GM12864 (cell line): ENCODE results near the gene PRR14.
A peak's percentile ranks its signal among the peaks of the same experiment; 100 is the strongest.

Experiments used
- DNase-seq: peaks from one replicate; pipeline ENCODE4 v3.0.0-alpha.2; 2011; ENCODE audit warnings: low read depth
- H3K4me3 ChIP-seq: 2 replicates; pipeline ENCODE4 v1.5.1; 2011; ENCODE audit warnings: mild to moderate bottlenecking, low read depth, low read length, control low read depth
- CTCF ChIP-seq: IDR thresholded peaks from 2 replicates; pipeline ENCODE4 v1.5.1; 2011; ENCODE audit warnings: low read depth, mild to moderate bottlenecking, moderate library complexity, low read length, control low read depth, inconsistent platforms; ENCODE audit errors: missing control alignments

PRR14 gene

GRCh38 chr16:30656388-30656787 is 5.6 kb downstream of the PRR14 start:
- no peak for TF ChIP-seq CTCF
- no peak overlapping the region for H3K4me3 ChIP-seq
- no peak for DNase-seq

DNA sequence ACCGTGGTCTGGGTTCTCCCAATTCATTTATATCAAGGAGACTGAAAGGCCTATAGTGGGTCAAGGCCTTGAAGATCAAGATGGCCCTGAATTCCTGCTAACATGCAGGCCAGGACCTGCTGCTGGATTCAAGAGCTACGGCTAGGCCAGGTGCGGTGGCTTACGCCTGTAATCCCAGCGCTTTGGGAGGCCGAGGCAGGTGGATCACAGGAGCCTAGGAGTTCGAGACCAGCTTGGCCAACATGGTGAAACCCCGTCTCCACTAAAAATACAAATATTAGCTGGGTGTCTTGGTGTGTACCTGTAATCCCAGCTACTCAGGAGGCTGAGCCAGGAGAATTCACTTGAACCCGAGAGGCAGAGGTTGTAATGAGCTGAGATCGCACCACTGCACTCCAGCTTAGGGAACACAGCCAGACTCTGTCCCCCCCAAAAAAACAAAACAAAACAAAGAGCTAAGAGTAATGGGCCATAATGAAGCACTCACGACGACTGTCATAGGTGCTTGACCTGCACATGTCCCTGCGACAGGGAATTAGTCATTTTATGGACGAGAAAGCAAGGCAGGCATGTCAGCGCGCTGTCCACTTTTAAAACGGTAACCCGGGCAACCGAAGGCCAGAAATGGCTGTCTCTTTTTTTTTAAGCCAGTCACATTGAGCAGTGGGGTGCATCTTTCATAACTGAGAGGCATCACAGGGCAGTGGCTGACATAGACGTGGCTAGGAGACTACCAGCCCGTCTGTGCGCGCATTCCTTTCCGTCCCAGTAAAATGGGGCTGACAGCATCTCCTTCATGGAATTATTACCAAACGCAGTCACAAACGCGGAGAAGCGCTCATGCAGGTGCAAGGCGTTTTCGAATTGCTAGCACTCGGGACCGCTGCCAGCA is 6.5 kb downstream of the PRR14 start:
- H3K4me3 ChIP-seq = peak overlapping the region; percentile 46
- TF ChIP-seq CTCF = no peak
- DNase-seq = no peak

GRCh38 chr16:30657866-30658730 is 7.3 kb downstream of the PRR14 start, which contains the start of gene FBRS:
TSS of gene FBRS (plus strand) at chr16:30658431. CDS start at chr16:30659519, 1,088 bp downstream.
- peak; percentile 100 for DNase-seq
- H3K4me3 ChIP-seq = peak within 1 kb of the TSS; percentile 93
- peak; percentile 74 for TF ChIP-seq CTCF

GRCh38 chr16:30658731-30659506 is 8.2 kb downstream of the PRR14 start:
- DNase-seq = peak; percentile 92

DNA sequence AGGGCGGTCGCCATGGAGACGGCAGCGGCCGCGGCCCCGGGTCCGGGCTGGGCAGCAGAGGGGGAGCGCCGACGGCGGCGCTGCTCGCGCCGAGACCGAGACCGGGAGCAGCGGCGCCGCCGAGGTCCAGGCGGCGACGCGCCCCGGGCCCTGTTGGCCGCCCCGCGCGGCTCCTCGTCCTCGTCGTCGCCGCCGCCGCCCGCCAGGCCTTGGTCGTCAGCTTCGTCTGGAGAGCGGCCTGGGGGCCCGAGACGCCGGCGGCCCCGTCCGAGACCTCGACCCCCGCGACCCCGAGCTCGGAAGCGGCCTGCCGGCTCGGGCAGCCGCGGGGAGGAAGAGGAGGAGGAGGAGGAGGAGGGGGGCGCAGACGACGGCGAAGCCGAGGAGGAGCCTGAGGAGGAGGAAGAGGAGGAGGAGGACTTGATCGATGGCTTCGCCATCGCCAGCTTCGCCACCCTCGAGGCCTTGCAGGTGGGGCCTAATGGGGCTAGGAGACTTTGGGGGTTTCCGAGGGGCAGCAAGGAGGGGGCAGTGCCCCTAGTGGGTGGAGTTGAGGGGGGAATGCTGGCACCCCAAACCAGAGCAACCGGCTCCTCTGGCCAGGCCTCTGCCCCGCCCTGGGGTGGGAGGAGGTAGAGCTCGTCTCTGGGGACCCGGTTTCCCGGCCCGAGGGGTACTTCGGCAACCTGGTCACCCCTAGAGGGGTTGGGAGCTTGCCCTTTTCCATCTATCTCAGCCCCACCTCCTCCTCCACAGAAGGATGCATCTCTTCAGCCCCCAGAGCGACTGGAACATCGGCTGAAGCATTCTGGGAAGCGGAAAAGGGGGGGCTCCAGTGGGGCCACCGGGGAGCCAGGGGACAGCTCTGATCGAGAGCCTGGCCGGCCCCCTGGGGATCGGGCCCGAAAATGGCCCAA is 9.0 kb downstream of the PRR14 start:
- DNase-seq = no peak
- peak overlapping the region; percentile 93 for H3K4me3 ChIP-seq
- peak; percentile 31 for TF ChIP-seq CTCF

More at GRCh38 chr16:30658731-30659506, 8.2 kb downstream of the PRR14 start:
- peak; percentile 28 for TF ChIP-seq CTCF
- H3K4me3 ChIP-seq = peak overlapping the region; percentile 93
